Osteoblast (primary cell): ENCODE data around the gene SURF1. TPM values are rescaled to one million over a fixed set of nuclear protein-coding genes. Genes with fewer than 3 reads are reported as not detected.

Experiments
- DNase-seq: peaks from one replicate; pipeline ENCODE4 v3.0.0; 2011; ENCODE audit warnings: low spot score, mixed read lengths; ENCODE audit not compliant: insufficient read length; ENCODE audit errors: missing footprints
- H2AFZ ChIP-seq: 2 replicates; pipeline ENCODE4 v1.6.0; 2011; ENCODE audit warnings: mild to moderate bottlenecking, low read length
- H3K27ac ChIP-seq: 2 replicates; pipeline ENCODE4 v1.5.1; 2011; ENCODE audit warnings: mild to moderate bottlenecking, low read depth, low read length, moderate library complexity
- H3K27me3 ChIP-seq: 2 replicates; pipeline ENCODE4 v1.6.0; 2012; ENCODE audit warnings: mild to moderate bottlenecking, control low read depth, inconsistent platforms, low read length, moderate library complexity; ENCODE audit not compliant: insufficient read depth
- H3K36me3 ChIP-seq: 2 replicates; pipeline ENCODE4 v1.5.1; 2011; ENCODE audit warnings: mild to moderate bottlenecking, low read length, control low read depth, moderate library complexity; ENCODE audit not compliant: insufficient read depth
- H3K4me1 ChIP-seq: 2 replicates; pipeline ENCODE4 v1.5.1; 2011; ENCODE audit warnings: mild to moderate bottlenecking, low read length, control low read depth, moderate library complexity; ENCODE audit not compliant: insufficient read depth
- H3K4me2 ChIP-seq: 2 replicates; pipeline ENCODE4 v1.6.0; 2011; ENCODE audit warnings: mild to moderate bottlenecking, low read length; ENCODE audit not compliant: insufficient read depth
- H3K4me3 ChIP-seq: fragments of 200-600 bp; sonication (generic); 3 replicates; pipeline ENCODE4 v1.5.1; 2012; ENCODE audit warnings: mild to moderate bottlenecking, low read length, inconsistent platforms; ENCODE audit not compliant: insufficient read depth
- H3K79me2 ChIP-seq: 2 replicates; pipeline ENCODE4 v1.6.0; 2012; ENCODE audit warnings: mild to moderate bottlenecking, low read length, control low read depth, inconsistent platforms; ENCODE audit not compliant: insufficient read depth
- H3K9me3 ChIP-seq: 2 replicates; pipeline ENCODE4 v1.5.1; 2011; ENCODE audit warnings: low read depth, low read length, control low read depth
- H4K20me1 ChIP-seq: 2 replicates; pipeline ENCODE4 v1.6.0; 2012; ENCODE audit warnings: mild to moderate bottlenecking, low read length, control low read depth; ENCODE audit not compliant: insufficient read depth
- CTCF ChIP-seq: IDR thresholded peaks from 2 replicates; pipeline ENCODE4 v1.5.1; 2011; ENCODE audit warnings: mild to moderate bottlenecking, low read depth, low read length, moderate library complexity; ENCODE audit errors: extremely low read depth
- total RNA-seq: library from RNA; depleted of rRNA; stranded (reverse); fragments of >200 nt; gene quantifications from 2 replicates; pipeline ENCODE4 v1.2.3, GENCODE V29; 2012

The SURF1 gene
- total RNA-seq, 1 donor: 21.0 TPM

DNA sequence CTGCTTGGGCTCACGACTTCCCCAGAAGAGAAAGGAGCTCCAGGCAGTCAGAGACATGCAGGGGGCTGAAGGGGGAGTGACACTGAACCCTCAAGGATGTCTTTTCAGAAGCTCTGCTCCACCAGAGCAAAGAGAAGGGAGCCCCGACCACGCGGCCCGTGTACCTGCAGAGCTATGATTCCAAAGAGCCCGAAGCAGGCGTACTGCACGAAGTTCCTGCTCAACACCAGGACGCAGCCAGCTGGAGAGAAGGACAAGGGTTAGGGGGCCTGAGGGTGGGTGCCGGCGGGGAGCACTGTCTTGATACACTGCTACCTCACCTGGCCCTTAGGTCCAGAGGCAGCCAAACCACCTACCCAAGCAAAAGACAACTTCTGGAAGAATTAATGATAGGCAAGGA is 10.1 kb upstream of the SURF1 start:
- no peak for TF ChIP-seq CTCF
- H3K9me3 ChIP-seq: no peaks in the 10 kb centered on the region
- peak; percentile 14 for DNase-seq
- H3K79me2 ChIP-seq: peaks cover 98% of the 10 kb centered on the region
- H3K36me3 ChIP-seq: peaks cover 79% of the 10 kb centered on the region
- H3K4me3 ChIP-seq: no peak overlapping the region
- H3K4me2 ChIP-seq: no peak overlapping the region
- peaks cover 89% of the 10 kb centered on the region for H4K20me1 ChIP-seq
- H3K4me1 ChIP-seq: peaks cover 36% of the 10 kb centered on the region
- no peak overlapping the region for H3K27ac ChIP-seq
- H3K27me3 ChIP-seq: no peaks in the 10 kb centered on the region
- H2AFZ ChIP-seq: no peak overlapping the region

GRCh38 chr9:133362359-133363044 is 6.2 kb upstream of the SURF1 start:
- Histone ChIP-seq H3K27ac (no peak overlapping the region), H3K4me3 (no peak overlapping the region), H3K27me3 (no peaks in the 10 kb centered on the region), H3K79me2 (peaks cover 90% of the 10 kb centered on the region), H3K9me3 (no peaks in the 10 kb centered on the region), H3K4me2 (no peak overlapping the region), H3K36me3 (peaks cover 72% of the 10 kb centered on the region), H4K20me1 (peaks cover 73% of the 10 kb centered on the region), H3K4me1 (peaks cover under 1% of the 10 kb centered on the region), H2AFZ (no peak overlapping the region)
- no peak for TF ChIP-seq CTCF
- DNase-seq: no peak

DNA sequence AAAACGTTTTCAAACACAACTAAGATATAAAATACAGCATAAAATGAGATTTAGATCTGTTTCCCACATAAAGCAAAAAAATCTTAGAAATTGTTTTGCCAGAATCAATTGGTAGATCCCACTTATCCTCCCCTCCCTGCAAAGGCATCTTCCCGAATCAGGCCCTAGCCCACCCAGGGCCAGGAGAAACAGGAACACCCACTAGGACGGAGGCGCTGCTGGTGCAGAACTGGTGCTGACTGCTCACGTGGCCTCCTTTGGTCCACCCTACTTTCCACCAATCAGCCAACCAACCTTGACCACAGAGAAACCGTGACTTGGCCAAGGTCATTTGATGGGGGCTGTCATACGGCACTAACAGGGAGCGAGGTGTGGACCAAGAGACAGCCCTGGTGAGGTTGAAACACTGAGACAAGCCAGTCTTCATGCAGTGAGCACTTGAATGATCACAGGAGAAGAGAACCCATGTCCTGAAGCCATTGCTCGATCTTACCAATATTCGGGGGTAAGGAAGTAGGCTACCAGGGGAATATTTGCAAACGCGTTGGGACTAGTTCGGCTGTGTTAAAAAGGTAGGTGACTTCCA is 5.3 kb upstream of the SURF1 start:
- Histone ChIP-seq H3K36me3 (peaks cover 63% of the 10 kb centered on the region), H3K9me3 (no peaks in the 10 kb centered on the region), H4K20me1 (peaks cover 67% of the 10 kb centered on the region), H3K27me3 (no peaks in the 10 kb centered on the region), H3K27ac (no peak overlapping the region), H2AFZ (no peak overlapping the region), H3K4me3 (no peak overlapping the region), H3K4me1 (peaks cover 9% of the 10 kb centered on the region), H3K79me2 (peaks cover 90% of the 10 kb centered on the region), H3K4me2 (no peak overlapping the region)
- peak; percentile 47 for DNase-seq
- TF ChIP-seq CTCF: no peak
